GM23338 (cell line): ENCODE data around the gene RBM38. TPM values are rescaled to one million over a fixed set of nuclear protein-coding genes. Genes with fewer than 3 reads are reported as not detected.

Experiments used
- JUNB ChIP-seq: IDR thresholded peaks from one replicate; pipeline ENCODE4 v1.6.1; 2016; ENCODE audit warnings: antibody characterized with exemption; ENCODE audit not compliant: unreplicated experiment
- ZNF331 ChIP-seq: fragments of 250-450 bp; sonication (Bioruptor Pico); IDR thresholded peaks from 2 replicates; pipeline ENCODE4 v1.5.0; 2020; ENCODE audit warnings: low read depth, mild to moderate bottlenecking, moderate library complexity
- polyA plus RNA-seq: library from polyadenylated mRNA; unstranded; fragments of >200 nt; fragmentation: Nextera tagmentation; extraction: Ambion mirVana; gene quantifications from 2 replicates; pipeline ENCODE4 v1.2.1, GENCODE V29; 2016
- total RNA-seq: library from RNA; depleted of rRNA; stranded (reverse); fragments of >200 nt; shearing (Covaris generic); gene quantifications from 2 replicates; pipeline ENCODE4 v1.2.3, GENCODE V29; 2014
- TF ChIP-seq, protein P1 (sequence below): fragments of 250-450 bp; sonication (Bioruptor Pico); IDR thresholded peaks from 2 replicates; pipeline ENCODE4 v1.5.0; 2020; ENCODE audit warnings: mild to moderate bottlenecking, moderate library complexity
- TF ChIP-seq, protein P2 (sequence below), 2 experiments: fragments of 200-600 bp in 1 of 2; sonication (generic) in 1 of 2; conservative IDR thresholded peaks; 2 replicates each; pipeline versions ENCODE4 v1.5.1 to v1.6.1; 2016 to 2017; ENCODE audit warnings: antibody characterized with exemption in 2 of 2, low read depth in 2 of 2, mild to moderate bottlenecking in 2 of 2, moderate library complexity in 1 of 2
- TF ChIP-seq, protein P3 (sequence below): IDR thresholded peaks from 2 replicates; pipeline ENCODE4 v1.6.1; 2016; ENCODE audit warnings: antibody characterized with exemption
- TF ChIP-seq, protein P4 (sequence below): IDR thresholded peaks from one replicate; pipeline ENCODE4 v1.6.1; 2018; ENCODE audit warnings: antibody characterized with exemption; ENCODE audit not compliant: unreplicated experiment

The RBM38 gene
- total and polyA plus RNA-seq, 2 experiments from 2014 or later, result 22.9 to 80.5 TPM

GRCh38 chr20:57421253-57422220, 30.3 kb downstream of the RBM38 start (continued):
- TF ChIP-seq, protein P1, sequence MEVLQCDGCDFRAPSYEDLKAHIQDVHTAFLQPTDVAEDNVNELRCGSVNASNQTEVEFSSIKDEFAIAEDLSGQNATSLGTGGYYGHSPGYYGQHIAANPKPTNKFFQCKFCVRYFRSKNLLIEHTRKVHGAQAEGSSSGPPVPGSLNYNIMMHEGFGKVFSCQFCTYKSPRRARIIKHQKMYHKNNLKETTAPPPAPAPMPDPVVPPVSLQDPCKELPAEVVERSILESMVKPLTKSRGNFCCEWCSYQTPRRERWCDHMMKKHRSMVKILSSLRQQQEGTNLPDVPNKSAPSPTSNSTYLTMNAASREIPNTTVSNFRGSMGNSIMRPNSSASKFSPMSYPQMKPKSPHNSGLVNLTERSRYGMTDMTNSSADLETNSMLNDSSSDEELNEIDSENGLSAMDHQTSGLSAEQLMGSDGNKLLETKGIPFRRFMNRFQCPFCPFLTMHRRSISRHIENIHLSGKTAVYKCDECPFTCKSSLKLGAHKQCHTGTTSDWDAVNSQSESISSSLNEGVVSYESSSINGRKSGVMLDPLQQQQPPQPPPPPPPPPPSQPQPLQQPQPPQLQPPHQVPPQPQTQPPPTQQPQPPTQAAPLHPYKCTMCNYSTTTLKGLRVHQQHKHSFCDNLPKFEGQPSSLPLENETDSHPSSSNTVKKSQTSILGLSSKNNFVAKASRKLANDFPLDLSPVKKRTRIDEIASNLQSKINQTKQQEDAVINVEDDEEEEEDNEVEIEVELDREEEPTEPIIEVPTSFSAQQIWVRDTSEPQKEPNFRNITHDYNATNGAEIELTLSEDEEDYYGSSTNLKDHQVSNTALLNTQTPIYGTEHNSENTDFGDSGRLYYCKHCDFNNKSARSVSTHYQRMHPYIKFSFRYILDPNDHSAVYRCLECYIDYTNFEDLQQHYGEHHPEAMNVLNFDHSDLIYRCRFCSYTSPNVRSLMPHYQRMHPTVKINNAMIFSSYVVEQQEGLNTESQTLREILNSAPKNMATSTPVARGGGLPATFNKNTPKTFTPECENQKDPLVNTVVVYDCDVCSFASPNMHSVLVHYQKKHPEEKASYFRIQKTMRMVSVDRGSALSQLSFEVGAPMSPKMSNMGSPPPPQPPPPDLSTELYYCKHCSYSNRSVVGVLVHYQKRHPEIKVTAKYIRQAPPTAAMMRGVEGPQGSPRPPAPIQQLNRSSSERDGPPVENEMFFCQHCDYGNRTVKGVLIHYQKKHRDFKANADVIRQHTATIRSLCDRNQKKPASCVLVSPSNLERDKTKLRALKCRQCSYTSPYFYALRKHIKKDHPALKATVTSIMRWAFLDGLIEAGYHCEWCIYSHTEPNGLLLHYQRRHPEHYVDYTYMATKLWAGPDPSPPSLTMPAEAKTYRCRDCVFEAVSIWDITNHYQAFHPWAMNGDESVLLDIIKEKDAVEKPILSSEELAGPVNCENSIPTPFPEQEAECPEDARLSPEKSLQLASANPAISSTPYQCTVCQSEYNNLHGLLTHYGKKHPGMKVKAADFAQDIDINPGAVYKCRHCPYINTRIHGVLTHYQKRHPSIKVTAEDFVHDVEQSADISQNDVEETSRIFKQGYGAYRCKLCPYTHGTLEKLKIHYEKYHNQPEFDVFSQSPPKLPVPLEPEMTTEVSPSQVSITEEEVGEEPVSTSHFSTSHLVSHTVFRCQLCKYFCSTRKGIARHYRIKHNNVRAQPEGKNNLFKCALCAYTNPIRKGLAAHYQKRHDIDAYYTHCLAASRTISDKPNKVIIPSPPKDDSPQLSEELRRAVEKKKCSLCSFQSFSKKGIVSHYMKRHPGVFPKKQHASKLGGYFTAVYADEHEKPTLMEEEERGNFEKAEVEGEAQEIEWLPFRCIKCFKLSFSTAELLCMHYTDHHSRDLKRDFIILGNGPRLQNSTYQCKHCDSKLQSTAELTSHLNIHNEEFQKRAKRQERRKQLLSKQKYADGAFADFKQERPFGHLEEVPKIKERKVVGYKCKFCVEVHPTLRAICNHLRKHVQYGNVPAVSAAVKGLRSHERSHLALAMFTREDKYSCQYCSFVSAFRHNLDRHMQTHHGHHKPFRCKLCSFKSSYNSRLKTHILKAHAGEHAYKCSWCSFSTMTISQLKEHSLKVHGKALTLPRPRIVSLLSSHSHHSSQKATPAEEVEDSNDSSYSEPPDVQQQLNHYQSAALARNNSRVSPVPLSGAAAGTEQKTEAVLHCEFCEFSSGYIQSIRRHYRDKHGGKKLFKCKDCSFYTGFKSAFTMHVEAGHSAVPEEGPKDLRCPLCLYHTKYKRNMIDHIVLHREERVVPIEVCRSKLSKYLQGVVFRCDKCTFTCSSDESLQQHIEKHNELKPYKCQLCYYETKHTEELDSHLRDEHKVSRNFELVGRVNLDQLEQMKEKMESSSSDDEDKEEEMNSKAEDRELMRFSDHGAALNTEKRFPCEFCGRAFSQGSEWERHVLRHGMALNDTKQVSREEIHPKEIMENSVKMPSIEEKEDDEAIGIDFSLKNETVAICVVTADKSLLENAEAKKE (CRISPR knock-in tag), result no peak
- TF ChIP-seq, protein P2, sequence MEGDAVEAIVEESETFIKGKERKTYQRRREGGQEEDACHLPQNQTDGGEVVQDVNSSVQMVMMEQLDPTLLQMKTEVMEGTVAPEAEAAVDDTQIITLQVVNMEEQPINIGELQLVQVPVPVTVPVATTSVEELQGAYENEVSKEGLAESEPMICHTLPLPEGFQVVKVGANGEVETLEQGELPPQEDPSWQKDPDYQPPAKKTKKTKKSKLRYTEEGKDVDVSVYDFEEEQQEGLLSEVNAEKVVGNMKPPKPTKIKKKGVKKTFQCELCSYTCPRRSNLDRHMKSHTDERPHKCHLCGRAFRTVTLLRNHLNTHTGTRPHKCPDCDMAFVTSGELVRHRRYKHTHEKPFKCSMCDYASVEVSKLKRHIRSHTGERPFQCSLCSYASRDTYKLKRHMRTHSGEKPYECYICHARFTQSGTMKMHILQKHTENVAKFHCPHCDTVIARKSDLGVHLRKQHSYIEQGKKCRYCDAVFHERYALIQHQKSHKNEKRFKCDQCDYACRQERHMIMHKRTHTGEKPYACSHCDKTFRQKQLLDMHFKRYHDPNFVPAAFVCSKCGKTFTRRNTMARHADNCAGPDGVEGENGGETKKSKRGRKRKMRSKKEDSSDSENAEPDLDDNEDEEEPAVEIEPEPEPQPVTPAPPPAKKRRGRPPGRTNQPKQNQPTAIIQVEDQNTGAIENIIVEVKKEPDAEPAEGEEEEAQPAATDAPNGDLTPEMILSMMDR (conservative IDR thresholded peaks at IDR 0.05; ENCODE audit: low read depth in 2 of 2), result no peak
- no peak for TF ChIP-seq JUNB
- TF ChIP-seq, protein P3, sequence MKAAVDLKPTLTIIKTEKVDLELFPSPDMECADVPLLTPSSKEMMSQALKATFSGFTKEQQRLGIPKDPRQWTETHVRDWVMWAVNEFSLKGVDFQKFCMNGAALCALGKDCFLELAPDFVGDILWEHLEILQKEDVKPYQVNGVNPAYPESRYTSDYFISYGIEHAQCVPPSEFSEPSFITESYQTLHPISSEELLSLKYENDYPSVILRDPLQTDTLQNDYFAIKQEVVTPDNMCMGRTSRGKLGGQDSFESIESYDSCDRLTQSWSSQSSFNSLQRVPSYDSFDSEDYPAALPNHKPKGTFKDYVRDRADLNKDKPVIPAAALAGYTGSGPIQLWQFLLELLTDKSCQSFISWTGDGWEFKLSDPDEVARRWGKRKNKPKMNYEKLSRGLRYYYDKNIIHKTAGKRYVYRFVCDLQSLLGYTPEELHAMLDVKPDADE, result no peak
- TF ChIP-seq, protein P4, sequence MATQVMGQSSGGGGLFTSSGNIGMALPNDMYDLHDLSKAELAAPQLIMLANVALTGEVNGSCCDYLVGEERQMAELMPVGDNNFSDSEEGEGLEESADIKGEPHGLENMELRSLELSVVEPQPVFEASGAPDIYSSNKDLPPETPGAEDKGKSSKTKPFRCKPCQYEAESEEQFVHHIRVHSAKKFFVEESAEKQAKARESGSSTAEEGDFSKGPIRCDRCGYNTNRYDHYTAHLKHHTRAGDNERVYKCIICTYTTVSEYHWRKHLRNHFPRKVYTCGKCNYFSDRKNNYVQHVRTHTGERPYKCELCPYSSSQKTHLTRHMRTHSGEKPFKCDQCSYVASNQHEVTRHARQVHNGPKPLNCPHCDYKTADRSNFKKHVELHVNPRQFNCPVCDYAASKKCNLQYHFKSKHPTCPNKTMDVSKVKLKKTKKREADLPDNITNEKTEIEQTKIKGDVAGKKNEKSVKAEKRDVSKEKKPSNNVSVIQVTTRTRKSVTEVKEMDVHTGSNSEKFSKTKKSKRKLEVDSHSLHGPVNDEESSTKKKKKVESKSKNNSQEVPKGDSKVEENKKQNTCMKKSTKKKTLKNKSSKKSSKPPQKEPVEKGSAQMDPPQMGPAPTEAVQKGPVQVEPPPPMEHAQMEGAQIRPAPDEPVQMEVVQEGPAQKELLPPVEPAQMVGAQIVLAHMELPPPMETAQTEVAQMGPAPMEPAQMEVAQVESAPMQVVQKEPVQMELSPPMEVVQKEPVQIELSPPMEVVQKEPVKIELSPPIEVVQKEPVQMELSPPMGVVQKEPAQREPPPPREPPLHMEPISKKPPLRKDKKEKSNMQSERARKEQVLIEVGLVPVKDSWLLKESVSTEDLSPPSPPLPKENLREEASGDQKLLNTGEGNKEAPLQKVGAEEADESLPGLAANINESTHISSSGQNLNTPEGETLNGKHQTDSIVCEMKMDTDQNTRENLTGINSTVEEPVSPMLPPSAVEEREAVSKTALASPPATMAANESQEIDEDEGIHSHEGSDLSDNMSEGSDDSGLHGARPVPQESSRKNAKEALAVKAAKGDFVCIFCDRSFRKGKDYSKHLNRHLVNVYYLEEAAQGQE, result no peak
- TF ChIP-seq ZNF331 (CRISPR knock-in tag), result no peak
